HUES64 (cell line): ENCODE data around the gene UCK2.

Experiments used
- H3K27ac ChIP-seq: 2 replicates; pipeline ENCODE4 v1.7.0; 2013; ENCODE audit warnings: low read depth, low read length, inconsistent platforms
- H3K27me3 ChIP-seq: 2 replicates; pipeline ENCODE4 v1.6.1; 2013; ENCODE audit warnings: mild to moderate bottlenecking, low read length; ENCODE audit not compliant: insufficient read depth
- H3K36me3 ChIP-seq: 2 replicates; pipeline ENCODE4 v1.6.1; 2013; ENCODE audit warnings: mild to moderate bottlenecking, low read length; ENCODE audit not compliant: insufficient read depth
- H3K4me1 ChIP-seq: 2 replicates; pipeline ENCODE4 v1.6.1; 2013; ENCODE audit warnings: mild to moderate bottlenecking, low read length, moderate library complexity; ENCODE audit not compliant: insufficient read depth
- H3K4me3 ChIP-seq: 2 replicates; pipeline ENCODE4 v1.5.1; 2013; ENCODE audit warnings: mild to moderate bottlenecking, low read length, moderate library complexity
- H3K9ac ChIP-seq: 2 replicates; pipeline ENCODE4 v1.6.1; 2013; ENCODE audit warnings: mild to moderate bottlenecking, low read depth, low read length
- H3K9me3 ChIP-seq: 2 replicates; pipeline ENCODE4 v1.6.1; 2013; ENCODE audit warnings: low read depth, low read length; ENCODE audit not compliant: insufficient read depth
- WGBS: fragments of 150-250, 120-280 bp; methylation state at CpG from one replicate; pipeline ENCODE4 v1.1.7; 2013; ENCODE audit warnings: missing lambda C conversion rate; 5-methylcytosine and 5-hydroxymethylcytosine counted together

UCK2 gene

DNA sequence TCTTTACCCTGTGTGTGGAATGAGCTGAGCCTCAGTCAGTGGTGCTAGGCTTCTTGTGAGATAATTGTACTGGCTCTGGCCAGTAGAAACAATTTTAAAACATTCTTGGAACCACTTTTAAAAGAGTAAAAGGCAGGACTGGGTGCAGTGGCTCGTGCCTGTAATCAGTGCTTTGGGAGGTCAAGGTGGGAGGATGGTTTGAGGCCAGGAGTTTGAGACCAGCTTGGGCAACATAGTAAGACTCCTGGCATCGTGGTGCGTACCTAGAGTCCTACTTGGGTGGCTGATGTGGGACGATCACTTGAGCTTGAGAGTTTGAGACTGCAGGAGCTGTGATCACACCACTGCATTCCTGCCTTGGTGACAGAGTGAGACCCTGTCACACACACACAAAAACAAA lies 89.8 kb downstream of the UCK2 start:
- Histone ChIP-seq H3K27me3 (no peaks in the 10 kb centered on the region), H3K9ac (no peak overlapping the region), H3K9me3 (no peaks in the 10 kb centered on the region), H3K36me3 (no peaks in the 10 kb centered on the region), H3K4me3 (no peak overlapping the region), H3K27ac (no peak overlapping the region), H3K4me1 (no peaks in the 10 kb centered on the region)
- WGBS, result 91% methylated on average over 4 of the region's 4 CpGs

DNA sequence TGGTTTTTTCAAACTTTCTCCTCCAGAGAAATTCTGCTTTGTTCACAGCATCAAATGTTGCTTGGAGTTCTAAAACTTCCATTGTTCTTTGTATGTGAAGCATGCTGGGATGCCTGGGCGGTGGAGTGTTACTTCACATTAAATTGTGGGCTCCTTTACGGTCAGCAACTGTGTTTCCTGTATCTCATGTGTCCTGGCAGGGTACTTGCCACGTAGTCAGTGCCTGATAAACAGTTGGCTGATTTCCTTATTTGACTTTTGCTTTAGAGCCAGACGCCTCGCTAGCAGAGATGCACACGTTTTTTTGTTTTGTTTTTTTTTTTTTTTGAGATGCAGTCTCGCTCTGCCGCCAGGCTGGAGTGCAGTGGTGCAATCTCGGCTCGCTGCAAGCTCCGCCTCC lies 96.7 kb downstream of the UCK2 start:
- Histone ChIP-seq H3K27ac (no peak overlapping the region), H3K9ac (no peak overlapping the region), H3K9me3 (no peaks in the 10 kb centered on the region), H3K36me3 (no peaks in the 10 kb centered on the region), H3K4me3 (no peak overlapping the region), H3K4me1 (no peaks in the 10 kb centered on the region), H3K27me3 (no peaks in the 10 kb centered on the region)
- whole genome bisulfite sequencing, result 87% methylated on average over 11 of the region's 11 CpGs

DNA sequence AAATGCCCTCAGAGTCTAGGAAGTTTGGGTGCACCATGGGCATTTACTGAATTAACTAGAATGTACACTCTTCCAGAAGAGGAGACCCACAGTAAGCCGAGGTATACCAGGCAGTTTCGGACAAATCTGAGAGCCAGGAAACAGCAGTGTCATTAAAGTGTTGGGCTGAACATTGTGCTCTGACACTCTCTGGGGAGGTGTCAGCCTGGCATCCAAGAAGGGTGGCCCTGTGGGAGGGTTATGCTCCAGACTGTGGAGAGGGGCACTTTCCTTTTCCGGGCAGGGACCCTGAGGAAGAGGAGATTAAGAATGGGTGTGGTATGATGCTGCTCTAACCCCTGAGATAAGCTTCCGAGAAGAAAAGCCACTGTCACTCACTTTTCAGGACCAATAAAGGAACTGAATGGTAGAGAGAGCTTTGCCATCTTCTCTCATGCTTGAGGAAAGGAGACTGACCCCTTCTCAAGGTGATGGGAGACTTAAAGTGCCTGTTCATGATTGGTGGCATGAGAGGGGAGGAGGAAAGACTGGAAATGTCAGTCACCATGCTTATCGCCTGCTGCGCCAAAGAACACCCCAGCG lies 98.2 kb downstream of the UCK2 start:
- Histone ChIP-seq H3K4me3 (no peak overlapping the region), H3K4me1 (no peaks in the 10 kb centered on the region), H3K9me3 (no peaks in the 10 kb centered on the region), H3K27ac (no peak overlapping the region), H3K27me3 (no peaks in the 10 kb centered on the region), H3K36me3 (no peaks in the 10 kb centered on the region), H3K9ac (no peak overlapping the region)
- 75% methylated on average over 7 of the region's 7 CpGs for WGBS

GRCh38 chr1:165927169-165927568 lies 99.8 kb downstream of the UCK2 start:
- 48% methylated on average over 2 of the region's 2 CpGs for WGBS
- no peaks in the 10 kb centered on the region for H3K4me1 ChIP-seq
- H3K27ac ChIP-seq, result no peak overlapping the region
- H3K9me3 ChIP-seq, result no peaks in the 10 kb centered on the region
- H3K9ac ChIP-seq, result no peak overlapping the region
- no peak overlapping the region for H3K4me3 ChIP-seq
- H3K36me3 ChIP-seq, result no peaks in the 10 kb centered on the region
- no peaks in the 10 kb centered on the region for H3K27me3 ChIP-seq

GRCh38 chr1:165928075-165928731 lies 100.8 kb downstream of the UCK2 start:
- WGBS, result 66% methylated on average over 10 of the region's 10 CpGs
- Histone ChIP-seq H3K27me3 (no peaks in the 10 kb centered on the region), H3K4me1 (no peaks in the 10 kb centered on the region), H3K27ac (no peak overlapping the region), H3K9ac (no peak overlapping the region), H3K4me3 (no peak overlapping the region), H3K9me3 (no peaks in the 10 kb centered on the region), H3K36me3 (no peaks in the 10 kb centered on the region)

GRCh38 chr1:165930961-165931360 lies 103.5 kb downstream of the UCK2 start:
- Histone ChIP-seq H3K9ac (no peak overlapping the region), H3K4me1 (peaks cover 11% of the 10 kb centered on the region)
- WGBS, result 96% methylated on average over 1 of the region's 1 CpG

GRCh38 chr1:165933446-165934170 lies 106.2 kb downstream of the UCK2 start:
- Histone ChIP-seq H3K36me3 (no peaks in the 10 kb centered on the region), H3K9me3 (no peaks in the 10 kb centered on the region), H3K27ac (no peak overlapping the region), H3K27me3 (no peaks in the 10 kb centered on the region), H3K4me1 (peaks cover 11% of the 10 kb centered on the region), H3K4me3 (no peak overlapping the region), H3K9ac (no peak overlapping the region)
- 51% methylated on average over 9 of the region's 9 CpGs for WGBS

More at GRCh38 chr1:165930961-165931360, 103.5 kb downstream of the UCK2 start:
- Histone ChIP-seq H3K36me3 (no peaks in the 10 kb centered on the region), H3K27me3 (no peaks in the 10 kb centered on the region), H3K4me3 (no peak overlapping the region), H3K9me3 (no peaks in the 10 kb centered on the region), H3K27ac (no peak overlapping the region)

DNA sequence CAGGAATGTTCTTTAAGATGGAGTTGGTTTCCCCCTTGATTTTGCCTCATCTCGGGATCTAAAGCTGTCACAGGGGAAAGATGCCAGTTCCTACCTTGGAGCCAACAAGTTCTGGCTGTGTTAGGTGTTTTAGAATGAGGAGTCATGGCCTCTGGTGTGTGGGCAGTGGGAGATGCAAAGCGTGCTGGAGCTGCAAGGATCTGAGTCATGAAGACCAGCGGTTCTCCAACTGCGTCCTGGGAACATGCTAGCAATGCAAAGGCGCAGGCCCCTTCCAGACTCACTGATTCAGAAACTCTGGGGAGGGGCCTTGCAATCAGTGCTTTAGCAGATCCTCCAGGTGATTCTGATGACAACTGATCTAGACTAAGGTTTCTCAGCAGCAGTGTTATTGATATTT lies 109.1 kb downstream of the UCK2 start:
- no peaks in the 10 kb centered on the region for H3K36me3 ChIP-seq
- peaks cover 9% of the 10 kb centered on the region; the same call in 1 of the 2 replicates for H3K27me3 ChIP-seq
- peaks cover 11% of the 10 kb centered on the region for H3K4me1 ChIP-seq
- WGBS, result 94% methylated on average over 5 of the region's 5 CpGs
- H3K27ac ChIP-seq, result no peak overlapping the region
- no peaks in the 10 kb centered on the region for H3K9me3 ChIP-seq
- no peak overlapping the region for H3K4me3 ChIP-seq
- no peak overlapping the region for H3K9ac ChIP-seq

DNA sequence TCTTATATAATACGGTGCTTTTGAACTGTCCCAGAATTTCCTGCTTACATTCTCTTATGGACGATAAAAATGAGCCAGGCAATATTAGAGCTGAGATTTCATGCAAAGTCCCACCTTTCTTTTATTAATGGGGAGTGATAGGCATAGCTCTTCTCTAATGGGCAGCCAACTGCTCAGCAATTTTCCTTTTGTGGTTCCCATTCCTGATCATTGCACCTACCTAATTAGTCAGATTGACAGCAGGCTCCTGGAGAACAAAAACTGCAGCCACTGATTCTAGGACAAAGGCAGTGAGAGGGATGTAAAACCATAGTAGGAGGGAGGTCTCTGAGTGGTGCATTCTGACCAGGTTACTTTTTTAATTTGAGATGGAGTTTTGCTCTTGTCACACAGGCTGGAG lies 110.4 kb downstream of the UCK2 start:
- peaks cover 16% of the 10 kb centered on the region for H3K4me1 ChIP-seq
- peaks cover 9% of the 10 kb centered on the region; the same call in 1 of the 2 replicates for H3K27me3 ChIP-seq
- H3K36me3 ChIP-seq, result no peaks in the 10 kb centered on the region
- H3K4me3 ChIP-seq, result no peak overlapping the region
- no peak overlapping the region for H3K27ac ChIP-seq
- no peak overlapping the region for H3K9ac ChIP-seq
- H3K9me3 ChIP-seq, result no peaks in the 10 kb centered on the region
- 100% methylated on average over 2 of the region's 2 CpGs for WGBS

- Histone ChIP-seq H3K9ac (no peak overlapping the region), H3K27me3 (peaks cover 9% of the 10 kb centered on the region; the same call in 1 of the 2 replicates), H3K4me1 (peaks cover 20% of the 10 kb centered on the region), H3K27ac (no peak overlapping the region), H3K4me3 (no peak overlapping the region), H3K9me3 (no peaks in the 10 kb centered on the region), H3K36me3 (no peaks in the 10 kb centered on the region)
- 95% methylated on average over 2 of the region's 2 CpGs for WGBS
Observed at GRCh38 chr1:165938844-165939243, 111.4 kb downstream of the UCK2 start.

DNA sequence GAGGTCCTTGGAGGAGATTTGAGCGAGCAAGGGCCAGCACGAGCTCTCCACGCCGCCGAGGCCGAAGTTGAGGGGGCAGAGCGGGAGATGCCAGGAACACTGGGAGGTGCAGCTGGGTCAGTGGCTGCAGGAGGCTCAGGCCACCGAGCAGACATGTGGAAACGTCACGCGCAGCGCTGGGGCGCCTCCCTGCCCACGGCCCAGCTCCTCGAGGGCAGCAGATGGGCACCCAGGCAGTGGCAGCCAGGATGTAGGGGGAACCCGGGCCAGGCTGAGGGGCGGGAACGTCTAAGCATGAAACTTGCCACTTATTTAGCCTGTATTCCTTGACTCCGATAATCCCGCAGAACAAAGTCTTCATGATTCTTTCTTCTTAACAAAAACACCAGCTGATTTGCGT lies 114.1 kb downstream of the UCK2 start:
- Histone ChIP-seq H3K4me3 (no peak overlapping the region), H3K27me3 (peaks cover 9% of the 10 kb centered on the region; the same call in 1 of the 2 replicates), H3K9me3 (no peaks in the 10 kb centered on the region), H3K4me1 (peaks cover 13% of the 10 kb centered on the region), H3K9ac (no peak overlapping the region), H3K36me3 (no peaks in the 10 kb centered on the region), H3K27ac (no peak overlapping the region)
- WGBS, result 93% methylated on average over 21 of the region's 21 CpGs
